ENCODE results near the gene SCP2. TPM values are rescaled to one million over a fixed set of nuclear protein-coding genes. Genes with fewer than 3 reads are reported as not detected.

The SCP2 gene
- total RNA-seq, 1 experiment from 2014 or later, result 56.4 TPM

- CTCF ChIA-PET, result no interaction called here
- Mint-ChIP-seq H3K4me1 (peaks cover 5% of the 10 kb centered on the region), H3K4me3 (no peak overlapping the region), H3K9me3 (peaks cover 5% of the 10 kb centered on the region; the same call in 1 of the 2 replicates), H3K27me3 (ENCODE audit: low read depth) (no peaks in the 10 kb centered on the region), H3K36me3 (peaks cover 10% of the 10 kb centered on the region), H3K27ac (no peak overlapping the region)
- POLR2A ChIA-PET, result no interaction called here
- DNase-seq (ENCODE audit: low spot score) (no peak), ATAC-seq (no peak)
- TF ChIP-seq NFYB (CRISPR knock-in tag; conservative IDR thresholded peaks at IDR 0.05; ENCODE audit: low read depth) (no peak), ZBTB21 (CRISPR knock-in tag; IDR thresholded peaks at IDR 0.05; ENCODE audit: borderline replicate concordance) (no peak), IRF1 (CRISPR knock-in tag; IDR thresholded peaks at IDR 0.05) (no peak), MXD4 (CRISPR knock-in tag; IDR thresholded peaks at IDR 0.05; ENCODE audit: borderline replicate concordance) (no peak)
- TF ChIP-seq, protein P1, sequence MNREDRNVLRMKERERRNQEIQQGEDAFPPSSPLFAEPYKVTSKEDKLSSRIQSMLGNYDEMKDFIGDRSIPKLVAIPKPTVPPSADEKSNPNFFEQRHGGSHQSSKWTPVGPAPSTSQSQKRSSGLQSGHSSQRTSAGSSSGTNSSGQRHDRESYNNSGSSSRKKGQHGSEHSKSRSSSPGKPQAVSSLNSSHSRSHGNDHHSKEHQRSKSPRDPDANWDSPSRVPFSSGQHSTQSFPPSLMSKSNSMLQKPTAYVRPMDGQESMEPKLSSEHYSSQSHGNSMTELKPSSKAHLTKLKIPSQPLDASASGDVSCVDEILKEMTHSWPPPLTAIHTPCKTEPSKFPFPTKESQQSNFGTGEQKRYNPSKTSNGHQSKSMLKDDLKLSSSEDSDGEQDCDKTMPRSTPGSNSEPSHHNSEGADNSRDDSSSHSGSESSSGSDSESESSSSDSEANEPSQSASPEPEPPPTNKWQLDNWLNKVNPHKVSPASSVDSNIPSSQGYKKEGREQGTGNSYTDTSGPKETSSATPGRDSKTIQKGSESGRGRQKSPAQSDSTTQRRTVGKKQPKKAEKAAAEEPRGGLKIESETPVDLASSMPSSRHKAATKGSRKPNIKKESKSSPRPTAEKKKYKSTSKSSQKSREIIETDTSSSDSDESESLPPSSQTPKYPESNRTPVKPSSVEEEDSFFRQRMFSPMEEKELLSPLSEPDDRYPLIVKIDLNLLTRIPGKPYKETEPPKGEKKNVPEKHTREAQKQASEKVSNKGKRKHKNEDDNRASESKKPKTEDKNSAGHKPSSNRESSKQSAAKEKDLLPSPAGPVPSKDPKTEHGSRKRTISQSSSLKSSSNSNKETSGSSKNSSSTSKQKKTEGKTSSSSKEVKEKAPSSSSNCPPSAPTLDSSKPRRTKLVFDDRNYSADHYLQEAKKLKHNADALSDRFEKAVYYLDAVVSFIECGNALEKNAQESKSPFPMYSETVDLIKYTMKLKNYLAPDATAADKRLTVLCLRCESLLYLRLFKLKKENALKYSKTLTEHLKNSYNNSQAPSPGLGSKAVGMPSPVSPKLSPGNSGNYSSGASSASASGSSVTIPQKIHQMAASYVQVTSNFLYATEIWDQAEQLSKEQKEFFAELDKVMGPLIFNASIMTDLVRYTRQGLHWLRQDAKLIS (CRISPR knock-in tag; IDR thresholded peaks at IDR 0.05; ENCODE audit: borderline replicate concordance), result no peak
- TF ChIP-seq, protein P2, sequence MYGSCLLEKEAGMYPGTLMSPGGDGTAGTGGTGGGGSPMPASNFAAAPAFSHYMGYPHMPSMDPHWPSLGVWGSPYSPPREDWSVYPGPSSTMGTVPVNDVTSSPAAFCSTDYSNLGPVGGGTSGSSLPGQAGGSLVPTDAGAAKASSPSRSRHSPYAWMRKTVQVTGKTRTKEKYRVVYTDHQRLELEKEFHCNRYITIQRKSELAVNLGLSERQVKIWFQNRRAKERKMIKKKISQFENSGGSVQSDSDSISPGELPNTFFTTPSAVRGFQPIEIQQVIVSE (CRISPR knock-in tag; IDR thresholded peaks at IDR 0.05; ENCODE audit: borderline replicate concordance), result no peak
Measured at GRCh38 chr1:53038566-53038965, 111.5 kb downstream of the SCP2 start.

GRCh38 chr1:53043271-53043670 is 116.2 kb downstream of the SCP2 start:
- Mint-ChIP-seq H3K4me3 (no peak overlapping the region), H3K4me1 (peaks cover 25% of the 10 kb centered on the region), H3K27me3 (ENCODE audit: low read depth) (no peaks in the 10 kb centered on the region), H3K9me3 (no peaks in the 10 kb centered on the region), H3K27ac (no peak overlapping the region), H3K36me3 (peaks cover 8% of the 10 kb centered on the region)
- TF ChIP-seq FOXJ3 (CRISPR knock-in tag; IDR thresholded peaks at IDR 0.05; ENCODE audit: borderline replicate concordance) (no peak), SMAD4 (CRISPR knock-in tag; IDR thresholded peaks at IDR 0.05) (no peak), TCF7 (CRISPR knock-in tag; IDR thresholded peaks at IDR 0.05; ENCODE audit: low read depth) (no peak)
- TF ChIP-seq, protein P3, sequence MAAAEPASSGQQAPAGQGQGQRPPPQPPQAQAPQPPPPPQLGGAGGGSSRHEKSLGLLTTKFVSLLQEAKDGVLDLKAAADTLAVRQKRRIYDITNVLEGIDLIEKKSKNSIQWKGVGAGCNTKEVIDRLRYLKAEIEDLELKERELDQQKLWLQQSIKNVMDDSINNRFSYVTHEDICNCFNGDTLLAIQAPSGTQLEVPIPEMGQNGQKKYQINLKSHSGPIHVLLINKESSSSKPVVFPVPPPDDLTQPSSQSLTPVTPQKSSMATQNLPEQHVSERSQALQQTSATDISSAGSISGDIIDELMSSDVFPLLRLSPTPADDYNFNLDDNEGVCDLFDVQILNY (CRISPR knock-in tag; IDR thresholded peaks at IDR 0.05), result no peak
- TF ChIP-seq, protein P4, sequence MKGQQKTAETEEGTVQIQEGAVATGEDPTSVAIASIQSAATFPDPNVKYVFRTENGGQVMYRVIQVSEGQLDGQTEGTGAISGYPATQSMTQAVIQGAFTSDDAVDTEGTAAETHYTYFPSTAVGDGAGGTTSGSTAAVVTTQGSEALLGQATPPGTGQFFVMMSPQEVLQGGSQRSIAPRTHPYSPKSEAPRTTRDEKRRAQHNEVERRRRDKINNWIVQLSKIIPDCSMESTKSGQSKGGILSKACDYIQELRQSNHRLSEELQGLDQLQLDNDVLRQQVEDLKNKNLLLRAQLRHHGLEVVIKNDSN (CRISPR knock-in tag; IDR thresholded peaks at IDR 0.05), result no peak
- POLR2A ChIA-PET, result no interaction called here
- ATAC-seq (peak; percentile 43), DNase-seq (ENCODE audit: low spot score) (no peak)
- CTCF ChIA-PET, result interaction anchor here (0.6 to 1.7 kb wide), 4 partner anchors 44 to 139 kb away, joined by 3 to 5 read pairs (median 3); partner anchors contain the start of gene SCP2

GRCh38 chr1:53044926-53045325 is 117.8 kb downstream of the SCP2 start:
- POLR2A ChIA-PET, result no interaction called here
- CTCF ChIA-PET, result no interaction called here
- TF ChIP-seq FOXJ3 (CRISPR knock-in tag; IDR thresholded peaks at IDR 0.05; ENCODE audit: borderline replicate concordance), result no peak
- TF ChIP-seq, protein P4 (CRISPR knock-in tag; IDR thresholded peaks at IDR 0.05), result 0 out of 2 replicates have a peak, but pooled peaks have one; percentile 27
- TF ChIP-seq, protein P5, sequence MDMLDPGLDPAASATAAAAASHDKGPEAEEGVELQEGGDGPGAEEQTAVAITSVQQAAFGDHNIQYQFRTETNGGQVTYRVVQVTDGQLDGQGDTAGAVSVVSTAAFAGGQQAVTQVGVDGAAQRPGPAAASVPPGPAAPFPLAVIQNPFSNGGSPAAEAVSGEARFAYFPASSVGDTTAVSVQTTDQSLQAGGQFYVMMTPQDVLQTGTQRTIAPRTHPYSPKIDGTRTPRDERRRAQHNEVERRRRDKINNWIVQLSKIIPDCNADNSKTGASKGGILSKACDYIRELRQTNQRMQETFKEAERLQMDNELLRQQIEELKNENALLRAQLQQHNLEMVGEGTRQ (CRISPR knock-in tag; IDR thresholded peaks at IDR 0.05), result peak; percentile 39; the same call in 1 of the 2 replicates
- Mint-ChIP-seq H3K9me3 (no peaks in the 10 kb centered on the region), H3K4me1 (peaks cover 42% of the 10 kb centered on the region), H3K27ac (no peak overlapping the region), H3K27me3 (ENCODE audit: low read depth) (no peaks in the 10 kb centered on the region), H3K36me3 (peaks cover 1% of the 10 kb centered on the region; the same call in 1 of the 2 replicates), H3K4me3 (no peak overlapping the region)
- DNase-seq (ENCODE audit: low spot score), result no peak
- no peak for ATAC-seq
